H9 (cell line): Measurements from ENCODE around the gene DLEC1. TPM values are rescaled to one million over a fixed set of nuclear protein-coding genes. Genes with fewer than 3 reads are reported as not detected.

Experiments
- DNase-seq: peaks from one replicate; pipeline ENCODE4 v3.0.0-alpha.2; 2017
- H2AFZ ChIP-seq: one replicate; pipeline ENCODE4 v1.6.1; 2013; ENCODE audit warnings: mild to moderate bottlenecking, low read length, control low read depth, moderate library complexity
- H2AK5ac ChIP-seq: 2 replicates; pipeline ENCODE4 v1.6.1; 2013; ENCODE audit warnings: low read length, control low read depth, mixed read lengths; ENCODE audit not compliant: insufficient read length
- H2BK120ac ChIP-seq: one replicate; pipeline ENCODE4 v1.6.1; 2013; ENCODE audit warnings: low read depth, mild to moderate bottlenecking, low read length, control low read depth, inconsistent platforms; ENCODE audit not compliant: poor library complexity, severe bottlenecking
- H2BK12ac ChIP-seq: 2 replicates; pipeline ENCODE4 v1.6.1; 2013; ENCODE audit warnings: low read length, control low read depth, mixed read lengths, low read depth; ENCODE audit not compliant: insufficient read length
- H2BK15ac ChIP-seq: 2 replicates; pipeline ENCODE4 v1.6.1; 2013; ENCODE audit warnings: low read depth, low read length, control low read depth
- H2BK20ac ChIP-seq: one replicate; pipeline ENCODE4 v1.6.1; 2013; ENCODE audit warnings: low read depth, mild to moderate bottlenecking, low read length, control low read depth, inconsistent platforms; ENCODE audit not compliant: poor library complexity, severe bottlenecking
- H2BK5ac ChIP-seq: 2 replicates; pipeline ENCODE4 v1.6.1; 2013; ENCODE audit warnings: low read length, control low read depth, mixed read lengths; ENCODE audit not compliant: insufficient read length
- H3K14ac ChIP-seq: 2 replicates; pipeline ENCODE4 v1.6.1; 2013; ENCODE audit warnings: low read length, control low read depth; ENCODE audit not compliant: insufficient read depth
- H3K18ac ChIP-seq: 2 replicates; pipeline ENCODE4 v1.6.1; 2013; ENCODE audit warnings: low read depth, mild to moderate bottlenecking, mixed read lengths, low read length, control low read depth; ENCODE audit not compliant: insufficient read length
- H3K23ac ChIP-seq: 2 replicates; pipeline ENCODE4 v1.6.1; 2013; ENCODE audit warnings: low read length, control low read depth, mixed read lengths, low read depth; ENCODE audit not compliant: insufficient read length
- H3K23me2 ChIP-seq: 2 replicates; pipeline ENCODE4 v1.6.1; 2013; ENCODE audit warnings: low read depth, mild to moderate bottlenecking, mixed read lengths, low read length, control low read depth; ENCODE audit not compliant: insufficient read length, poor library complexity, severe bottlenecking
- H3K27ac ChIP-seq: 2 replicates; pipeline ENCODE4 v1.5.1; 2013; ENCODE audit warnings: low read length, control low read depth, mixed read lengths, low read depth; ENCODE audit not compliant: insufficient read length
- H3K27me3 ChIP-seq: 2 replicates; pipeline ENCODE4 v1.6.1; 2013; ENCODE audit warnings: low read length, control low read depth, inconsistent platforms; ENCODE audit not compliant: insufficient read depth
- H3K4ac ChIP-seq: 2 replicates; pipeline ENCODE4 v1.6.1; 2013; ENCODE audit warnings: low read depth, mild to moderate bottlenecking, control low read depth, inconsistent platforms, low read length, moderate library complexity
- H3K4me1 ChIP-seq: 2 replicates; pipeline ENCODE4 v1.6.1; 2013; ENCODE audit warnings: low read length, control low read depth, inconsistent platforms; ENCODE audit not compliant: insufficient read depth
- H3K4me2 ChIP-seq: 2 replicates; pipeline ENCODE4 v1.6.1; 2013; ENCODE audit warnings: low read length, control low read depth, mixed read lengths; ENCODE audit not compliant: insufficient read length, insufficient read depth
- H3K56ac ChIP-seq: 2 replicates; pipeline ENCODE4 v1.6.1; 2013; ENCODE audit warnings: low read depth, mild to moderate bottlenecking, mixed read lengths, low read length, control low read depth; ENCODE audit not compliant: insufficient read length
- H3K79me1 ChIP-seq: 2 replicates; pipeline ENCODE4 v1.6.1; 2013; ENCODE audit warnings: low read depth, mild to moderate bottlenecking, moderate library complexity, low read length, control low read depth, inconsistent platforms; ENCODE audit not compliant: insufficient read depth, poor library complexity, severe bottlenecking
- H3K79me2 ChIP-seq: 2 replicates; pipeline ENCODE4 v1.6.1; 2013; ENCODE audit warnings: low read length, control low read depth, inconsistent platforms; ENCODE audit not compliant: insufficient read depth
- H3K9ac ChIP-seq: 2 replicates; pipeline ENCODE4 v1.6.1; 2013; ENCODE audit warnings: low read length, control low read depth, mixed read lengths; ENCODE audit not compliant: insufficient read length; ENCODE audit errors: extremely low read depth
- H3K9me3 ChIP-seq: one replicate; pipeline ENCODE4 v1.6.1; 2013; ENCODE audit warnings: low read depth, low read length, inconsistent platforms; ENCODE audit not compliant: control insufficient read depth
- H3T11ph ChIP-seq: one replicate; pipeline ENCODE4 v1.6.1; 2013; ENCODE audit warnings: mild to moderate bottlenecking, low read length, control low read depth, inconsistent platforms
- H4K20me1 ChIP-seq: one replicate; pipeline ENCODE4 v1.6.1; 2013; ENCODE audit not compliant: control insufficient read depth, insufficient read length, insufficient read depth
- H4K5ac ChIP-seq: 2 replicates; pipeline ENCODE4 v1.6.1; 2013; ENCODE audit warnings: low read depth, mild to moderate bottlenecking, mixed read lengths, low read length, control low read depth; ENCODE audit not compliant: insufficient read length
- H4K8ac ChIP-seq: replicated peaks from 2 replicates; pipeline ENCODE4 v1.6.1; 2013; ENCODE audit warnings: low read length, control low read depth, mixed read lengths, low read depth; ENCODE audit not compliant: insufficient read length
- H4K91ac ChIP-seq: 2 replicates; pipeline ENCODE4 v1.6.1; 2013; ENCODE audit warnings: low read depth, mild to moderate bottlenecking, moderate library complexity, mixed read lengths, low read length, control low read depth; ENCODE audit not compliant: insufficient read length
- H3K27ac Mint-ChIP-seq, 3 experiments: 2 replicates in 2 of 3; 3 replicates in 1 of 3; pipeline ENCODE4 v1.8.0; 2020 to 2021; ENCODE audit warnings: mixed read lengths in 3 of 3, mild to moderate bottlenecking in 1 of 3, moderate library complexity in 1 of 3
- H3K27me3 Mint-ChIP-seq: 2 replicates; pipeline ENCODE4 v1.8.0; 2021; ENCODE audit warnings: low read depth, mild to moderate bottlenecking, moderate library complexity, mixed read lengths
- H3K36me3 Mint-ChIP-seq, 3 experiments: 2 replicates in 2 of 3; 3 replicates in 1 of 3; pipeline ENCODE4 v1.8.0; 2020 to 2021; ENCODE audit warnings: low read depth in 3 of 3, mixed read lengths in 3 of 3; ENCODE audit not compliant: insufficient read depth in 1 of 3
- H3K4me1 Mint-ChIP-seq, 2 experiments: 2 replicates each; pipeline ENCODE4 v1.8.0; 2020; ENCODE audit warnings: mixed read lengths in 2 of 2
- H3K4me3 Mint-ChIP-seq, 2 experiments: 2 replicates in 1 of 2; 3 replicates in 1 of 2; pipeline ENCODE4 v1.8.0; 2020 to 2021; ENCODE audit warnings: mild to moderate bottlenecking in 2 of 2, mixed read lengths in 2 of 2, moderate library complexity in 1 of 2
- H3K9me3 Mint-ChIP-seq, 2 experiments: 2 replicates in 1 of 2; 3 replicates in 1 of 2; pipeline ENCODE4 v1.8.0; 2020; ENCODE audit warnings: mild to moderate bottlenecking in 2 of 2, mixed read lengths in 2 of 2, moderate library complexity in 1 of 2
- CTCF ChIP-seq: fragments of 200-600 bp; sonication (generic); conservative IDR thresholded peaks from 3 replicates; pipeline ENCODE4 v1.8.0; 2021; ENCODE audit warnings: antibody characterized with exemption, mild to moderate bottlenecking
- WGBS: extraction: QIAGEN DNeasy Blood & Tissue Kit; methylation state at CpG from one replicate; pipeline ENCODE4 v1.1.7; 2013; ENCODE audit warnings: missing lambda C conversion rate, low lambda C conversion rate, mixed read lengths; ENCODE audit not compliant: insufficient read length; ENCODE audit errors: extremely low coverage; 5-methylcytosine and 5-hydroxymethylcytosine counted together
- total RNA-seq: library from RNA; stranded (reverse); gene quantifications from 2 replicates; pipeline ENCODE4 v1.2.1, GENCODE V29; 2021

DLEC1 gene
- total RNA-seq, 1 experiment from 2014 or later, result 2.1 TPM

- no peak overlapping the region for H3K4me2 ChIP-seq
- H2AFZ ChIP-seq, result no peak overlapping the region
- no peak for TF ChIP-seq CTCF
- H3K18ac ChIP-seq, result no peak overlapping the region
- no peak overlapping the region for H3K27ac ChIP-seq
- H4K5ac ChIP-seq, result no peak overlapping the region
- Mint-ChIP-seq H3K9me3 (no peaks in the 10 kb centered on the region; a peak in 1 of 5 replicates), H3K27ac (no peak overlapping the region), H3K4me3 (no peak overlapping the region), H3K36me3 (peaks cover 0 to 17% (median 16%) of the 10 kb centered on the region in 3 experiments; a peak in 6 of 7 replicates), H3K4me1 (peaks cover 7 to 8% of the 10 kb centered on the region in 2 experiments), H3K27me3 (no peaks in the 10 kb centered on the region)
- DNase-seq, result no peak
- no peaks in the 10 kb centered on the region for H3K4me1 ChIP-seq
- no peaks in the 10 kb centered on the region for H3K9me3 ChIP-seq
- no peak overlapping the region for H3K23ac ChIP-seq
- H2AK5ac ChIP-seq, result no peak overlapping the region
- no peaks in the 10 kb centered on the region for H3K27me3 ChIP-seq
- no peaks in the 10 kb centered on the region for H3K79me2 ChIP-seq
- no peak overlapping the region for H4K8ac ChIP-seq
- no peak overlapping the region for H3K14ac ChIP-seq
- no peak overlapping the region for H2BK15ac ChIP-seq
- no peak overlapping the region for H3K4ac ChIP-seq
- no peak overlapping the region for H2BK20ac ChIP-seq
- H3T11ph ChIP-seq, result no peak overlapping the region
- no CpG with 5 or more reads among the region's 16 CpGs for WGBS
- no peaks in the 10 kb centered on the region for H4K20me1 ChIP-seq
- no peak overlapping the region for H4K91ac ChIP-seq
- no peak overlapping the region for H2BK12ac ChIP-seq
- H3K79me1 ChIP-seq, result no peaks in the 10 kb centered on the region
- no peak overlapping the region for H2BK120ac ChIP-seq
- no peak overlapping the region for H3K9ac ChIP-seq
- no peak overlapping the region for H2BK5ac ChIP-seq
- no peaks in the 10 kb centered on the region for H3K23me2 ChIP-seq
- no peak overlapping the region for H3K56ac ChIP-seq
These were observed 32.5 kb upstream of the DLEC1 start for GRCh38 chr3:38006445-38006995.
